Measurements from ENCODE around the gene EFCC1. TPM values are rescaled to one million over a fixed set of nuclear protein-coding genes. Genes with fewer than 3 reads are reported as not detected.

EFCC1 gene
- total RNA-seq, 1 donor from 2014 or later, result 17.2 TPM

DNA sequence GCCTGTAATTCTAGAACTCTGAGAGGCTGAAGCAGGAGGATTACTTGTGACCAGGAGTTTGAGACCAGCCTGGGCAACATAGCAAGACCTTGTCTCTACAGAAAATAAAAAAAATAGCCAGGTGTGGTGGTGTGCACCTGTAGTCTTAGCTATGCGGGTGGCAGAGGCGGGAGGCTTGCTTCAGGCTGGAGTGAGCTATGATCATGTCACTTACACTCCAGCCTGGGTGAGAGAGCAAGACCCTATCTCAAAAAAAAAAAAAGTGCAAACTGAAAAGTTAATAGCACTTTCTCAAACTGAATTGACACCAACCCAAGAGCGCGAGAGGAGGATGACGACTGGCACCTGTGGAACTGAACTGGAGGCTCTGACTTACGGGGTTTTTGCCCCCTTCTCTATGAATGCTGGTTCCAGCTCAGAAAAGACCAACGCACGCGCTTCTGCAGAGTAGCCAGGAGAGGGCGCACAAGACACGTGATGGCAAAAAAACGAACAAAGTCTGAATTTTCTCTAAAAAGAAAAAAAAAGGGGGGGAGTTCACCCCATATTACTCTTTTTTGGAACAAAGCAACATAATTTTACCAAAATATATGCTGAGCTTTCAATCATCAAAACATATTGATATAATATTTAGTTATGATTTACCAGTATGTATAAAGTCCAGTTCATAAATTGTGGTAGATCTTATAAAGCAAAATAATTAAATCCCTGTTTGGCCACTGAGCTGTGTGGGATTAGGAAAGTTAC lies 30.9 kb upstream of the EFCC1 start:
- ATAC-seq (peak; percentile 80), DNase-seq (no peak)
- H3K27me3 ChIP-seq, result no peaks in the 10 kb centered on the region
- no peak overlapping the region for H3K27ac ChIP-seq
- TF ChIP-seq, protein P1, sequence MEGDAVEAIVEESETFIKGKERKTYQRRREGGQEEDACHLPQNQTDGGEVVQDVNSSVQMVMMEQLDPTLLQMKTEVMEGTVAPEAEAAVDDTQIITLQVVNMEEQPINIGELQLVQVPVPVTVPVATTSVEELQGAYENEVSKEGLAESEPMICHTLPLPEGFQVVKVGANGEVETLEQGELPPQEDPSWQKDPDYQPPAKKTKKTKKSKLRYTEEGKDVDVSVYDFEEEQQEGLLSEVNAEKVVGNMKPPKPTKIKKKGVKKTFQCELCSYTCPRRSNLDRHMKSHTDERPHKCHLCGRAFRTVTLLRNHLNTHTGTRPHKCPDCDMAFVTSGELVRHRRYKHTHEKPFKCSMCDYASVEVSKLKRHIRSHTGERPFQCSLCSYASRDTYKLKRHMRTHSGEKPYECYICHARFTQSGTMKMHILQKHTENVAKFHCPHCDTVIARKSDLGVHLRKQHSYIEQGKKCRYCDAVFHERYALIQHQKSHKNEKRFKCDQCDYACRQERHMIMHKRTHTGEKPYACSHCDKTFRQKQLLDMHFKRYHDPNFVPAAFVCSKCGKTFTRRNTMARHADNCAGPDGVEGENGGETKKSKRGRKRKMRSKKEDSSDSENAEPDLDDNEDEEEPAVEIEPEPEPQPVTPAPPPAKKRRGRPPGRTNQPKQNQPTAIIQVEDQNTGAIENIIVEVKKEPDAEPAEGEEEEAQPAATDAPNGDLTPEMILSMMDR (IDR thresholded peaks at IDR 0.05), result peak; percentile 91
- H3K4me3 ChIP-seq, result no peak overlapping the region
- no peaks in the 10 kb centered on the region for H3K9me3 ChIP-seq
- intact Hi-C loops (cut with DNase I), result no loop called here
- peaks cover 17% of the 10 kb centered on the region for H3K4me1 ChIP-seq
- H3K36me3 ChIP-seq, result no peaks in the 10 kb centered on the region

DNA sequence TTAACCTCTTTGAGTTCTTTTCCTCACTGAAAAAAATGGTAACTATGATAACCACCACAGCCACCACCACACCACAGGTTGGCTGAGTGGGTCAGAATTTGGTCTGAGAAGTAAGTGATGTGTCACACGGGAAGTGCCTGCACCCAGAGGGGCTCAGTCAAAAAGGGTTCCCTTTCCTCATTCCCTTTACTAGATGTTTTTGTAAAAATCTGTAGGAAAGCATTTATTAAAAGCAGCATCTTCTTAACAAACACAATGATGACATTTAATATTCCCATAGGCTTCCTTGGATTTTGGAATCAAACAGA lies 30.4 kb upstream of the EFCC1 start:
- TF ChIP-seq, protein P1 (IDR thresholded peaks at IDR 0.05), result no peak
- Histone ChIP-seq H3K9me3 (no peaks in the 10 kb centered on the region), H3K4me3 (no peak overlapping the region), H3K27ac (no peak overlapping the region), H3K36me3 (no peaks in the 10 kb centered on the region), H3K27me3 (no peaks in the 10 kb centered on the region), H3K4me1 (peaks cover 17% of the 10 kb centered on the region)
- intact Hi-C loops (cut with DNase I), result no loop called here
- ATAC-seq, result no peak
- no peak for DNase-seq

DNA sequence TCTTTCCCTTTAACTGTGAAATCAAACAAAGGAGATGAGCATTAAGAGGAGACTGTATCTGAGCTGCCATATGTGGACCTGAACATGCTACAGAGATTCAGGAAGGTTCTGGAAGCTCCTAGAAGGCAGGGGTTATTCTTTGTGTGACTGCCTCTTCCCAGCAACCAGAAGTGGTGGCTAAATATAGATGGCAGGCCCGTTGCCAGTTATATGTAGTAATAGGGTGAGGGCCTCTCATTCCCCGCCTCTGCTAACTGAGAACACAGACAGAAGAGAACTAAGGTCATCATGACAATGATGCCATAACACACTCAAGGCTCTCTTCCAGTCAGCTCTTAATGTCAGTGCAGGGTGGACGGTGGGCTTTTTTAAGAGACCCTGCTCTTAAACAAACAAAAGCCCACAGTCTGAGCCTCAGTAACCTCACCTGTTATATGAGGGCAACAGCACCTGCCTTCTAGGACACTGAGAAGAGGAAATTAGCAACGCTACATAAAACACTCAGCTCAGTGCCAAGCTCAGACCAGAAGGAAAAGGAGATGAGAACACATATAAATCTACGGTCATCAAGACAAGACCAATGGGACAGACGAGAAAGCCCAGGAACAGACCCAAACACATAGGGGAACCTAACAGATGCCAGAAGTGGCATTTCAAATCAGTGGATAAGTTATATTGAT lies 29.5 kb upstream of the EFCC1 start:
- peaks cover 17% of the 10 kb centered on the region for H3K4me1 ChIP-seq
- intact Hi-C loops (cut with DNase I), result no loop called here
- TF ChIP-seq, protein P1 (IDR thresholded peaks at IDR 0.05), result no peak
- no peaks in the 10 kb centered on the region for H3K36me3 ChIP-seq
- ATAC-seq (peak; percentile 42), DNase-seq (no peak)
- no peak overlapping the region for H3K4me3 ChIP-seq
- no peaks in the 10 kb centered on the region for H3K9me3 ChIP-seq
- no peaks in the 10 kb centered on the region for H3K27me3 ChIP-seq
- peak overlapping the region; percentile 7 for H3K27ac ChIP-seq

DNA sequence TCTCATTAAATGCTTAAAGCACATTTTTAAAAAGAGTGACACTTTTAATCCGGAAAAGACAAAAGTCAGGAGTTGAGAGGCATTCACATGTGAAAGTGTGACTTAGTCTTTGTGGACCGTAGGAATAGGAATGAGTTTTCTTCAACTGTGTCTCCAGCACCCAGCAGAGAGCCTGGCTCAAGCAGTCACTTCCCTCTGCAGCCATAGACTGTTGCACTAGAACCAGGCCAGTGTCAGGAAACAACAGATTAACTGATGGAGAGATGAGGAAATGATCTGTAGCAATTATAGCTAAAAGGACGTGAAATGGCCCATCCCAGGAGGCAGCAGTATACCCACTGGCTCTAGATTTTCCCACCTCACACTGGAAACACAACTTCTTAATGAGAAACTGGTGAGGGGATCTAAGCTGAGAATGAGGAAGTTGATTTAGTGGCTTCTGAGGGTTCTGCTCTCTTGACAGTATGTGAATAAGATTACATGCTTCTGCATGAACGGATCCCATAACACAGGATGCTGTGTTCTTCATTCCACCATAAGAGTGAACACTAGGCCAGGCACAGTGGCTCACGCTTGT lies 27.0 kb upstream of the EFCC1 start:
- Histone ChIP-seq H3K27me3 (no peaks in the 10 kb centered on the region), H3K36me3 (no peaks in the 10 kb centered on the region), H3K4me1 (peaks cover 17% of the 10 kb centered on the region), H3K27ac (no peak overlapping the region), H3K4me3 (no peak overlapping the region), H3K9me3 (no peaks in the 10 kb centered on the region)
- ATAC-seq (peak; percentile 53), DNase-seq (no peak)
- intact Hi-C loops (cut with DNase I), result no loop called here
- TF ChIP-seq, protein P1 (IDR thresholded peaks at IDR 0.05), result no peak

DNA sequence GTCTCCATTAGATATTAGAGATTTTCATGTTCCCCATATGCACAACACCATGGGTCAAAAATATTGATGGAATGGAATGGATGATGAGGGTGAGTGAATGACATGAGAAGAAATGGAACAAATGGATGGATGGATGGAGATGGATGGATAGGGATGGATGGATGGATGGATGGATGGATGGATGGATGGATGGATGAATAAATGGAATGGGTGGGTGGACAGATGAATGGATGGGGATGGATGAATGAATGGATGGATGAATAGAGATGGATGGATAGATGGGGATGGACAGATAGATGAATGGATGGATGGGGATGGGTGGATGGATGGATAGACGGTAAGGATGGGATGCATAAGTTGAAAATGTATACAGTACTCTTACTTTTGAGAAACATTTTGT lies 25.8 kb upstream of the EFCC1 start:
- Histone ChIP-seq H3K36me3 (no peaks in the 10 kb centered on the region), H3K27ac (no peak overlapping the region), H3K4me3 (no peak overlapping the region), H3K9me3 (no peaks in the 10 kb centered on the region), H3K27me3 (no peaks in the 10 kb centered on the region), H3K4me1 (peaks cover 17% of the 10 kb centered on the region)
- DNase-seq, result no peak
- TF ChIP-seq, protein P1 (IDR thresholded peaks at IDR 0.05), result no peak
- no peak for ATAC-seq
- intact Hi-C loops (cut with DNase I), result no loop called here
